K562 (cell line): ENCODE data around the gene SDC3. TPM values are rescaled to one million over a fixed set of nuclear protein-coding genes. Genes with fewer than 3 reads are reported as not detected.

Source experiments
- C11orf30 ChIP-seq: fragments of 450-650 bp; IDR thresholded peaks from 2 replicates; pipeline ENCODE4 v1.6.1; 2016; ENCODE audit warnings: low read depth, mild to moderate bottlenecking
- CEBPB ChIP-seq: fragments of 450-650 bp; IDR thresholded peaks from 2 replicates; pipeline ENCODE4 v1.6.1; 2016; ENCODE audit warnings: missing genetic modification characterization, missing compliant biosample characterization
- DDX20 ChIP-seq: fragments of 450-650 bp; IDR thresholded peaks from 2 replicates; pipeline ENCODE4 v1.6.1; 2016; ENCODE audit warnings: missing genetic modification characterization, low read depth, mild to moderate bottlenecking, missing compliant biosample characterization, moderate library complexity
- EHMT2 ChIP-seq: fragments of 450-650 bp; IDR thresholded peaks from 2 replicates; pipeline ENCODE4 v1.6.1; 2018; ENCODE audit warnings: antibody characterized with exemption
- GTF3C2 ChIP-seq: IDR thresholded peaks from 3 replicates; pipeline ENCODE4 v1.6.1; 2011; ENCODE audit warnings: borderline replicate concordance, mild to moderate bottlenecking, moderate library complexity; ENCODE audit not compliant: insufficient read length; ENCODE audit errors: extremely low read depth
- HMG20B ChIP-seq: fragments of 250-450 bp; sonication (Bioruptor Pico); IDR thresholded peaks from 2 replicates; pipeline ENCODE4 v1.5.0; 2021; ENCODE audit warnings: mild to moderate bottlenecking
- MCM7 ChIP-seq, 2 experiments: fragments of 450-650 bp; IDR thresholded peaks; 2 replicates each; pipeline ENCODE4 v1.6.1; 2016 to 2018
- MITF ChIP-seq: IDR thresholded peaks from 2 replicates; pipeline ENCODE4 v1.6.1; 2014; ENCODE audit warnings: antibody characterized with exemption
- NBN ChIP-seq: fragments of 450-650 bp; IDR thresholded peaks from 2 replicates; pipeline ENCODE4 v1.6.1; 2016; ENCODE audit warnings: low read depth, mild to moderate bottlenecking
- PRDM10 ChIP-seq: fragments of 450-650 bp; IDR thresholded peaks from 2 replicates; pipeline ENCODE4 v1.6.1; 2018; ENCODE audit not compliant: partially characterized antibody
- SMARCA5 ChIP-seq: fragments of 450-650 bp; IDR thresholded peaks from 2 replicates; pipeline ENCODE4 v1.6.1; 2016
- SMARCB1 ChIP-seq: IDR thresholded peaks from 2 replicates; pipeline ENCODE4 v1.6.1; 2011; ENCODE audit warnings: improper control_type of control experiment, low read depth; ENCODE audit not compliant: insufficient read length
- SRSF1 ChIP-seq: fragments of 200-400 bp; formaldehyde crosslinking; IDR thresholded peaks from 2 replicates; pipeline ENCODE4 v1.6.1; 2017; ENCODE audit warnings: mild to moderate bottlenecking, low read depth, low read length, moderate library complexity
- SUPT5H ChIP-seq: fragments of 450-650 bp; IDR thresholded peaks from 2 replicates; pipeline ENCODE4 v1.6.1; 2016
- TSHZ1 ChIP-seq: fragments of 250-450 bp; sonication (Bioruptor Pico); IDR thresholded peaks from 2 replicates; pipeline ENCODE4 v1.4.0; 2020; ENCODE audit warnings: mild to moderate bottlenecking, moderate library complexity
- ZNF133 ChIP-seq: fragments of 250-450 bp; sonication (Bioruptor Pico); IDR thresholded peaks from 2 replicates; pipeline ENCODE4 v1.4.0; 2020; ENCODE audit warnings: mild to moderate bottlenecking
- ZNF3 ChIP-seq: fragments of 250-450 bp; sonication (Bioruptor Pico); IDR thresholded peaks from 2 replicates; pipeline ENCODE4 v1.5.0; 2021; ENCODE audit warnings: mild to moderate bottlenecking, moderate library complexity
- ZNF583 ChIP-seq: fragments of 250-450 bp; sonication (Bioruptor Pico); IDR thresholded peaks from 2 replicates; pipeline ENCODE4 v1.4.0; 2020
- ZZZ3 ChIP-seq: fragments of 450-650 bp; IDR thresholded peaks from 2 replicates; pipeline ENCODE4 v1.6.1; 2016; ENCODE audit warnings: antibody characterized with exemption, mild to moderate bottlenecking, moderate library complexity
- polyA plus RNA-seq, 8 experiments: library from polyadenylated mRNA; depleted of rRNA in 4 of 8; stranded (reverse) in 5 of 8; unstranded in 3 of 8; fragments of >200 nt; fragmentation: Nextera tagmentation in 2 of 8; fragmentation: Illumina TruSeq in 1 of 8; extraction: Ambion mirVana in 2 of 8; extraction: Trizol in 1 of 8; gene quantifications; 2 replicates each; pipeline versions ENCODE4 v1.2.1 to v1.2.3, GENCODE V29; 2011 to 2014; ENCODE audit warnings: inconsistent platforms in 1 of 8, missing spikeins in 1 of 8
- total RNA-seq, 7 experiments: library from RNA; depleted of rRNA in 6 of 7; stranded (reverse); fragments of >200 nt in 6 of 7; fragmentation: Illumina TruSeq in 2 of 7; extraction: Trizol in 2 of 7; gene quantifications; 2 replicates each; pipeline versions ENCODE4 v1.2.1 to v1.2.3, GENCODE V29; 2011 to 2021; ENCODE audit warnings: low replicate concordance in 1 of 7

Gene SDC3
- total and polyA plus RNA-seq, 9 of the 15 experiments (the other 6 are each of a cell fraction or from before 2014, with no cell fraction given): 0.38 to 44.1 (median 12.1) TPM

- TF ChIP-seq SRSF1 (no peak), DDX20 (tag) (peak; percentile 77), CEBPB (tag) (no peak), TSHZ1 (CRISPR knock-in tag) (0 out of 2 replicates have a peak, but pooled peaks have one; percentile 38), MCM7 (IDR thresholded peaks at IDR 0.05) (no peak), PRDM10 (no peak), SUPT5H (no peak), ZNF3 (CRISPR knock-in tag) (no peak), SMARCA5 (no peak), GTF3C2 (no peak), EHMT2 (no peak), ZNF583 (CRISPR knock-in tag) (peak; percentile 61; the same call in 1 of the 2 replicates), MITF (no peak), ZNF133 (CRISPR knock-in tag) (no peak), SMARCB1 (no peak), ZZZ3 (no peak), C11orf30 (no peak), HMG20B (CRISPR knock-in tag) (no peak), NBN (no peak)
Observed at GRCh38 chr1:30845237-30845903, 63.2 kb downstream of the SDC3 start (continued).
